ENCODE data around the gene SP100.

- TF ChIP-seq CTCF (IDR thresholded peaks at IDR 0.05) (no peak), POLR2A (IDR thresholded peaks at IDR 0.05) (no peak)
Measured at GRCh38 chr2:230503798-230504197, 87.8 kb downstream of the SP100 start.

All from testis (tissue), 2 donors.